ENCODE results near the gene KMT2A.

KMT2A gene

DNA sequence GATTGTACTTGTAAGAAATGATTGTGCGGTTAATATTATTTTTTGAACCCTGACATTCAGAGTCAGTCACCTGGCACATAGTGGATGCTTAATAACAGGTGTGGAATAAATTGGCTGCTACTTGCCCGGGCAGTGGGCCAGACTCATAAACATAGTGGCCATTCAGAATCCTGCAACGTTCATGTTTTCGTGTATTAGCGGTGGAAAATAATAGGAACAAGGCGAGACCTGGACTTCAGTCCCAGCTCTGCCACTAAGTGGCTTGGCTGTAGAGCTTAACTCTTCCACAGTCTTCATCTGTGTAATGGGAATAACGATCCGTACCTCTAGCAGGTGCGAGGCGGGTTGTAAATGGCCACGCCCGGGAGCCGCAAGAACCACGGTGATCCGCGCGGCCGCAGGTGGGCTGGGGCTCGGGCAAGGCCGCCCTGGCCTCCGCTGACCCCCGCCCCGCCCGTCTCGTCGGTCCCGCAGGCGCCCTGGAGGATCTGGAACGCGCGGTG lies 93.9 kb downstream of the KMT2A start:
- H3K4me3 ChIP-seq (ENCODE audit: low read depth, low read length), result peak overlapping the region; percentile 72
- TF ChIP-seq, protein P1, sequence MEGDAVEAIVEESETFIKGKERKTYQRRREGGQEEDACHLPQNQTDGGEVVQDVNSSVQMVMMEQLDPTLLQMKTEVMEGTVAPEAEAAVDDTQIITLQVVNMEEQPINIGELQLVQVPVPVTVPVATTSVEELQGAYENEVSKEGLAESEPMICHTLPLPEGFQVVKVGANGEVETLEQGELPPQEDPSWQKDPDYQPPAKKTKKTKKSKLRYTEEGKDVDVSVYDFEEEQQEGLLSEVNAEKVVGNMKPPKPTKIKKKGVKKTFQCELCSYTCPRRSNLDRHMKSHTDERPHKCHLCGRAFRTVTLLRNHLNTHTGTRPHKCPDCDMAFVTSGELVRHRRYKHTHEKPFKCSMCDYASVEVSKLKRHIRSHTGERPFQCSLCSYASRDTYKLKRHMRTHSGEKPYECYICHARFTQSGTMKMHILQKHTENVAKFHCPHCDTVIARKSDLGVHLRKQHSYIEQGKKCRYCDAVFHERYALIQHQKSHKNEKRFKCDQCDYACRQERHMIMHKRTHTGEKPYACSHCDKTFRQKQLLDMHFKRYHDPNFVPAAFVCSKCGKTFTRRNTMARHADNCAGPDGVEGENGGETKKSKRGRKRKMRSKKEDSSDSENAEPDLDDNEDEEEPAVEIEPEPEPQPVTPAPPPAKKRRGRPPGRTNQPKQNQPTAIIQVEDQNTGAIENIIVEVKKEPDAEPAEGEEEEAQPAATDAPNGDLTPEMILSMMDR (IDR thresholded peaks at IDR 0.05; ENCODE audit: low read depth, low read length), result no peak

DNA sequence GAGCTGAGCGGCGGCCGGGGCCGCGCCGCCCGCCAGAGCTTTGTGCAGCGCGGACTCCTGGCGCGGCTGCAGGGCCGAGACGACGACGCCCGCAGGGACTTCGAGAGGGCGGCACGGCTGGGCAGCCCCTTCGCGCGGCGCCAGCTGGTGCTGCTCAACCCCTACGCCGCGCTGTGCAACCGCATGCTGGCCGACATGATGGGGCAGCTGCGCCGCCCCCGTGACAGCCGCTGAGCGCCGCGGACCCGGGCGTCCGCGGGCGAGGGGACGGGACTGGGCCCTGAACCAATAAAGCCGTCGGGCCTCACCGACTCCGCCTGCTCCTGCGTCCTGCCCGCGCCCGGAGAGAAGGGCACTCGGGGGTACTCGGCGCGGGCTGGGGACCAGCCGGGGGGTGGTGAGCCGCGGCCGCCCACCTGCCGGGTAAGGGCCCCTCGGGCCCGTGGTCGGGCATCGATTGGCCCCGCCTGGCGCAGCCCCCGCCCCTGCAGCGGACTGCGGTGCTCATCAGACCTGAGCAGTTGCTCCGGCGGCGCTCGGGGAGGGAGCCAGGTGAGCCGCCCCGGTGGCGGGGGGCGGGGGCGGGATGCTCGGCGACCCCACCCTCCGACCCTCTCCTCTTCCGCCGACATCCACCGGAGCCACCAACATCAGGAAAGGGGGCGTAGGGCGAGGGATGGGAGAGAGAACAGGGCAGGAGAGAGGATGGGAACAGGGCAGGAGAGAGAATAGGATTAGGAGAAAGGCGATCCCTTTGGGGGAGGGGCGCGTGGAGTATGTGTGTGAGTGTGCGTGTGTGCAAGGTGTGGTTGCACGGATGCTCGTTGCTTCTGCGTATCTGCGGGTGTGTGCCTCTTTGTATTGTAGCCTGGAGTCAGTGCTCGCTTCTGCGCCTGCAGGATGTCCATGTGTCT lies 94.6 kb downstream of the KMT2A start, which contains the start of gene TMEM25:
Gene TMEM25, plus strand, starts transcription at position 510 of the 914 bp plus-strand sequence. CDS start 610 bp downstream, outside the sequence.
- H3K4me3 ChIP-seq (ENCODE audit: low read depth, low read length), result peak within 1 kb of the TSS; percentile 72
- TF ChIP-seq, protein P1 (IDR thresholded peaks at IDR 0.05; ENCODE audit: low read depth, low read length), result no peak

DNA sequence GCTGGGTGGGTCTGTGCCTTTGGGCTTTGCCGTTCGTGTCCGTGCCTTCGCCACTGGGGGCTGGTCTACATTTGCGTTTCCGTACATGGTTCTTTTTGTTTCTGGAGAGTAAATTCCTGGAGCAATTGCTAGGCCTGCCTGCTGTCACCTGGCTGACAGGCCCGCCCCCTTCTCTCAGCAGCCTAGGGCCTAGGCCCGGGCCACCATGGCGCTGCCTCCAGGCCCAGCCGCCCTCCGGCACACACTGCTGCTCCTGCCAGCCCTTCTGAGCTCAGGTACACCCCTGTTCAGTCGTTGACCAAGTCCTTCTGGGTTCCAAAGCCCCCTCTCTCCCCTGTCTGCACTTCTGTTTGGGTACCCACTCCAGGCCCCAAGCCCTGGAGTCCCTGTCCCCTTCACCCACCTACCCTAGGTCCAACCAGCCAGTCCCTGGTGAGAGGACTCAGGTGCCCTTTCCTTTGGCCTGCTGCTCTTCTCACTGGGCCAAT lies 95.3 kb downstream of the KMT2A start:
- TF ChIP-seq, protein P1 (IDR thresholded peaks at IDR 0.05; ENCODE audit: low read depth, low read length), result no peak
- peak overlapping the region; percentile 72 for H3K4me3 ChIP-seq (ENCODE audit: low read depth, low read length)

DNA sequence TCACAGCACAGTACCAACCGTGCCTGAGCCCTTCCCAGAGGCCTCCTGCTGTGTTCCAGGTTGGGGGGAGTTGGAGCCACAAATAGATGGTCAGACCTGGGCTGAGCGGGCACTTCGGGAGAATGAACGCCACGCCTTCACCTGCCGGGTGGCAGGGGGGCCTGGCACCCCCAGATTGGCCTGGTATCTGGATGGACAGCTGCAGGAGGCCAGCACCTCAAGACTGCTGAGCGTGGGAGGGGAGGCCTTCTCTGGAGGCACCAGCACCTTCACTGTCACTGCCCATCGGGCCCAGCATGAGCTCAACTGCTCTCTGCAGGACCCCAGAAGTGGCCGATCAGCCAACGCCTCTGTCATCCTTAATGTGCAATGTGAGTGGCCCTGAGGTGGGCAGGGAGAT lies 95.8 kb downstream of the KMT2A start:
- no peak overlapping the region for H3K4me3 ChIP-seq (ENCODE audit: low read depth, low read length)
- TF ChIP-seq, protein P1 (IDR thresholded peaks at IDR 0.05; ENCODE audit: low read depth, low read length), result no peak

DNA sequence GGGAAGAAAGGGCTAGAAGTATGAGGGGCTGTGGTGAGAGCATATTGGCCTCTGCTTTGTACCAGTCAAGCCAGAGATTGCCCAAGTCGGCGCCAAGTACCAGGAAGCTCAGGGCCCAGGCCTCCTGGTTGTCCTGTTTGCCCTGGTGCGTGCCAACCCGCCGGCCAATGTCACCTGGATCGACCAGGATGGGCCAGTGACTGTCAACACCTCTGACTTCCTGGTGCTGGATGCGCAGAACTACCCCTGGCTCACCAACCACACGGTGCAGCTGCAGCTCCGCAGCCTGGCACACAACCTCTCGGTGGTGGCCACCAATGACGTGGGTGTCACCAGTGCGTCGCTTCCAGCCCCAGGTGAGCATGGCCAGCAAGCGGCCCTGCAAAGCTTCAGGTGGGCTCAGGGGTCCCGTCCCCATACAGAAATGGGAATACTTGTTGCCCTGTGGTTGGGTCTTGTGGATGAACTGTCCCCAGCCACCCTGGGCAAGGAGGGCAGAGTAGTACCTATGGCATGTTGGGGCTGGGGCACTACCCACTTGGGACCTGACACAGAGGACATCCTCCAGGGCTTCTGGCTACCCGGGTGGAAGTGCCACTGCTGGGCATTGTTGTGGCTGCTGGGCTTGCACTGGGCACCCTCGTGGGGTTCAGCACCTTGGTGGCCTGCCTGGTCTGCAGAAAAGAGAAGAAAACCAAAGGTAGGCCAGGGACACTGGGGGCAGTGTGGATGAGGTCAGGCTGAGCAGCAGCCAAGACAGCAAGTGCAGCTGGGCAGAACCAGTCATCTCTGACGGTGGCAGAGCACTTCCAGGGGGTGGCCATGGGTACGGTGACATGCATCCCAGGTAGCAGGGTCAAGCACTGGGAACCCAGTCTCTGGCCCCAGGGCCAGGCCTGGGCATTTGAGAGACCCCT lies 96.8 kb downstream of the KMT2A start:
- TF ChIP-seq, protein P1 (IDR thresholded peaks at IDR 0.05; ENCODE audit: low read depth, low read length), result no peak
- no peak overlapping the region for H3K4me3 ChIP-seq (ENCODE audit: low read depth, low read length)

DNA sequence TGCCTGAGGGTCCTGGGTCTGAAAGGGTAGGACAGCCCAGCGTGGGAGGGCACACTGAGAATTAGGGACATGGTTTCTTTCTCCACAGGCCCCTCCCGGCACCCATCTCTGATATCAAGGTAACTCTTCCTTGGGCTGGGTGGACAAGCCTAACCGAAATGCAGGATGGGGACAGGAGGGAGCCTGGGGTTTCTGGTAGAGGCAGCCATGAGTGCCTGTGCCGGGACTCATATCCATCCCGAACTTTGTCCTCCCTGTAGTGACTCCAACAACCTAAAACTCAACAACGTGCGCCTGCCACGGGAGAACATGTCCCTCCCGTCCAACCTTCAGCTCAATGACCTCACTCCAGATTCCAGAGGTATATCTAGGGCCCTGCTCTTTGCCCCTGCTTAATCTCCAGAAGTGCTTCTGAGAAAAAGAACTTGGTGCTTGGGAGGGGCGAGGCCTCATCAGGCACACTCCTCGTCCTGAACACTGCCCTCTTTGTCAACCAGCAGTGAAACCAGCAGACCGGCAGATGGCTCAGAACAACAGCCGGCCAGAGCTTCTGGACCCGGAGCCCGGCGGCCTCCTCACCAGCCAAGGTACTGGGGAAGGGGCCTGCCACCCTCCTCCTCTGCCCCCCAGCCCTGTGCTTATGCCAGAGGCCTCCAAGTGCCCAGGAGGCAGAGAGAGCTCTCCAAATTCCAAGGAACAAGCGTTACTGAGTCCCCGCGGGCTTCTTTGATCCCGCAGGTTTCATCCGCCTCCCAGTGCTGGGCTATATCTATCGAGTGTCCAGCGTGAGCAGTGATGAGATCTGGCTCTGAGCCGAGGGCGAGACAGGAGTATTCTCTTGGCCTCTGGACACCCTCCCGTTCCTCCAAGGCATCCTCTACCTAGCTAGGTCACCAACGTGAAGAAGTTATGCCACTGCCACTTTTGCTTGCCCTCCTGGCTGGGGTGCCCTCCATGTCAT lies 97.8 kb downstream of the KMT2A start:
- H3K4me3 ChIP-seq (ENCODE audit: low read depth, low read length), result no peak overlapping the region
- TF ChIP-seq, protein P1 (IDR thresholded peaks at IDR 0.05; ENCODE audit: low read depth, low read length), result no peak
